Measurements from ENCODE around the gene FRK. TPM values are rescaled to one million over a fixed set of nuclear protein-coding genes. Genes with fewer than 3 reads are reported as not detected.

FRK gene
- total RNA-seq, 4 donors from 2014 or later, result 1.2 to 3.5 (median 2.4) TPM

DNA sequence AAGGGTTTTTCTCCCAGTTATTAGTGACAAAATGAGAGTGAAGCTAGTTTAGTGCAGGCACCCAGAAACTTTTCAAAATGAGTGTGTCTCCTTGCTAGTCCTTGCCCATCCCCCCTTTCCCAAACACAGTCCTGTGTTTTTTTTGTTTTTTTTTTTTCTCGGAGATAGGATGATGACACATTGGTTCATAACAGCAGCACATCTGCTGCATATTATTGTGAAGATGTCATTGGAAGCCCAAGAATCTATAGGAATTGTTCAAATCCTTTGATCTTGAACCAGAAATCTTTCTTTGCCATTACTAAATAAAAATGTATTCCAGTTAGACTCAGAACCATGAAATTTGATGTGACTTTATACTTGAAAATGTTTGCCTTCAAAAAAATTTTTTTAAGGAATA lies 162.4 kb downstream of the FRK start:
- Histone ChIP-seq H3K27me3 (no peaks in the 10 kb centered on the region), H3K9me3 (no peaks in the 10 kb centered on the region), H3K4me1 (no peaks in the 10 kb centered on the region), H3K36me3 (no peaks in the 10 kb centered on the region), H3K4me3 (replicated peaks in 1 of 3) (no peak overlapping the region), H3K27ac (no peak overlapping the region)
- no peak for DNase-seq
- TF ChIP-seq POLR2A (IDR thresholded peaks at IDR 0.05) (no peak), CTCF (IDR thresholded peaks at IDR 0.05) (no peak)
- intact Hi-C loops (cut with DNase I), result no loop called here
- 18 to 27% methylated on average over 1 of the region's 1 CpG for WGBS, 2 donors

- no peaks in the 10 kb centered on the region for H3K27me3 ChIP-seq
- H3K4me3 ChIP-seq (replicated peaks in 1 of 3), result no peak overlapping the region
- no peak overlapping the region for H3K27ac ChIP-seq
- no peaks in the 10 kb centered on the region for H3K36me3 ChIP-seq
- TF ChIP-seq CTCF (IDR thresholded peaks at IDR 0.05), result peak in 4 of 6 experiments; percentile 22 to 73 (median 44)
- no peak for TF ChIP-seq POLR2A (IDR thresholded peaks at IDR 0.05)
- WGBS, 2 donors, result 55 to 59% methylated on average over 2 of the region's 2 CpGs
- H3K4me1 ChIP-seq, result no peaks in the 10 kb centered on the region
- DNase-seq, result no peak
- no peaks in the 10 kb centered on the region for H3K9me3 ChIP-seq
- intact Hi-C loops (cut with DNase I), result no loop called here
Observed at GRCh38 chr6:115896538-115897129, 164.1 kb downstream of the FRK start.

- 85 to 90% methylated on average over 7 of the region's 7 CpGs for WGBS, 2 donors
- TF ChIP-seq CTCF (IDR thresholded peaks at IDR 0.05), result no peak
- TF ChIP-seq POLR2A (IDR thresholded peaks at IDR 0.05), result no peak
Observed at GRCh38 chr6:115894426-115894992, 166.2 kb downstream of the FRK start.

DNA sequence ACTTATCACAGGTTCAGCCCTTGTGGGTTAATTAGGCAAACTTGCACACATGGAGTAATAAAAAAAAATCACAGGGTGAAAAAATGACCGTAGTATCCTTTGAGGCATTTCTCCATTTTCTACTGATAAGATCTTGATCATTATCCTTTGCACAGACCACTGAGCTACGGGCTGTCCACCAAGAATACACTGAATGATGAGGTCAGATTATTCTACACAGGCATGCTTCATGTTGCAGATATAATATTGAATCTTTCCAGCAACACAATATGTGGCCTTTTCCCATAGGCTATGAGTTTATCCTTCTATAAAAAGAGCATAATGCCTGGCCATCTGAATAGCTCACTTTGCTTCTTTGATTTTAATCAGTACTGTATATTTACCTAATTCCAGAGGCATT lies 168.9 kb downstream of the FRK start:
- Histone ChIP-seq H3K4me3 (replicated peaks in 1 of 3) (no peak overlapping the region), H3K27me3 (no peaks in the 10 kb centered on the region), H3K9me3 (no peaks in the 10 kb centered on the region), H3K27ac (no peak overlapping the region), H3K36me3 (no peaks in the 10 kb centered on the region), H3K4me1 (no peaks in the 10 kb centered on the region)
- 68 to 80% methylated on average over 2 of the region's 2 CpGs for WGBS, 2 donors
- no peak for DNase-seq
- TF ChIP-seq CTCF (IDR thresholded peaks at IDR 0.05) (no peak), POLR2A (IDR thresholded peaks at IDR 0.05) (no peak)
- intact Hi-C loops (cut with DNase I), result no loop called here

More at GRCh38 chr6:115894426-115894992, 166.2 kb downstream of the FRK start:
- intact Hi-C loops (cut with DNase I), result no loop called here
- Histone ChIP-seq H3K4me3 (replicated peaks in 1 of 3) (no peak overlapping the region), H3K36me3 (no peaks in the 10 kb centered on the region), H3K27ac (no peak overlapping the region), H3K4me1 (no peaks in the 10 kb centered on the region), H3K9me3 (no peaks in the 10 kb centered on the region), H3K27me3 (no peaks in the 10 kb centered on the region)
- no peak for DNase-seq

DNA sequence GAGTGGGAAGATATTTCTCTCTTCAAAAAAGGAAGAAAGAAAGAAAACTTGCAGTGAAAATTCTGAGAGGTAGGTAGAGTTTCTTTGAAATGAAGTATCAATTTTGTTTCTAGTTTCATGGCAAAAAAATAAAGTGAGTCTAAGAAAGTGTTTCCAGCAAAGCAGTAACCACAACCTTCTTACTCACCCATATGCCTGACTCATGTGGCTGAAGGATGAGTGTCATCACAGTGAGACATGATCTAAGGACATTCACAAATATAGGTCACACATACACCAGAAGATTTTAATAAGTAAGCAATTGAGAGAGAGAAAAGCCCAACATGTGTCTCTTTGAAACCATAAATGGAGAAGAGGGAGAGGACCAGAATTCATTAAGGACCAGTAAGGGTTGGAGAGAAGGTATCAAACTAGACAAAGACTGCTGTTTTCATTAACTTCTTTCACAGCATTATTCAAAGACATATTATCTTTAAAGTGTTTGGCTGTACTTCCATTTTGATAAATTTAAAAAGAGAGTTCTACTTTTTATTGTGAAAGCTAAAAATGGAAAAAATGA lies 169.5 kb downstream of the FRK start:
- DNase-seq, result no peak
- no peaks in the 10 kb centered on the region for H3K9me3 ChIP-seq
- H3K27me3 ChIP-seq, result no peaks in the 10 kb centered on the region
- no peak for TF ChIP-seq CTCF (IDR thresholded peaks at IDR 0.05)
- TF ChIP-seq POLR2A (IDR thresholded peaks at IDR 0.05), result no peak
- intact Hi-C loops (cut with DNase I), result no loop called here
- H3K4me1 ChIP-seq, result no peaks in the 10 kb centered on the region
- H3K4me3 ChIP-seq (replicated peaks in 1 of 3), result no peak overlapping the region
- H3K27ac ChIP-seq, result no peak overlapping the region
- no peaks in the 10 kb centered on the region for H3K36me3 ChIP-seq
